Mesendoderm (in vitro differentiated cells): ENCODE measurements around the gene ZNF329.

Experiments
- DNase-seq: peaks from one replicate; pipeline ENCODE4 v3.0.0; 2013
- H2AK5ac ChIP-seq: 2 replicates; pipeline ENCODE4 v1.6.1; 2013; ENCODE audit warnings: low read length, inconsistent platforms
- H2BK120ac ChIP-seq: 2 replicates; pipeline ENCODE4 v1.6.1; 2013; ENCODE audit warnings: low read depth, mild to moderate bottlenecking, low read length, moderate library complexity, mixed read lengths
- H2BK15ac ChIP-seq: replicated peaks from 2 replicates; pipeline ENCODE4 v1.6.1; 2013; ENCODE audit warnings: low read depth, mild to moderate bottlenecking, moderate library complexity
- H2BK5ac ChIP-seq: 2 replicates; pipeline ENCODE4 v1.6.1; 2013; ENCODE audit warnings: low read length, inconsistent platforms
- H3K18ac ChIP-seq: 2 replicates; pipeline ENCODE4 v1.6.1; 2013; ENCODE audit warnings: mild to moderate bottlenecking, low read length, mixed read lengths
- H3K23ac ChIP-seq: one replicate; pipeline ENCODE4 v1.6.1; 2013; ENCODE audit warnings: low read length
- H3K27ac ChIP-seq: 2 replicates; pipeline ENCODE4 v1.5.1; 2013; ENCODE audit warnings: low read depth, mild to moderate bottlenecking, inconsistent platforms, low read length, moderate library complexity
- H3K27me3 ChIP-seq: 2 replicates; pipeline ENCODE4 v1.6.1; 2013; ENCODE audit warnings: low read length, control low read depth, mild to moderate bottlenecking, inconsistent platforms; ENCODE audit not compliant: insufficient read depth, poor library complexity
- H3K36me3 ChIP-seq: 2 replicates; pipeline ENCODE4 v1.6.1; 2013; ENCODE audit warnings: low read length, inconsistent platforms; ENCODE audit not compliant: control insufficient read depth, insufficient read depth
- H3K4ac ChIP-seq: one replicate; pipeline ENCODE4 v1.6.1; 2013; ENCODE audit warnings: low read depth, mild to moderate bottlenecking, low read length, moderate library complexity
- H3K4me1 ChIP-seq: 2 replicates; pipeline ENCODE4 v1.6.1; 2013; ENCODE audit warnings: low read depth, low read length, inconsistent platforms; ENCODE audit not compliant: control insufficient read depth
- H3K4me2 ChIP-seq: 2 replicates; pipeline ENCODE4 v1.6.1; 2013; ENCODE audit warnings: low read length
- H3K4me3 ChIP-seq: 2 replicates; pipeline ENCODE4 v1.5.1; 2013; ENCODE audit warnings: mild to moderate bottlenecking, low read length
- H3K56ac ChIP-seq: one replicate; pipeline ENCODE4 v1.6.1; 2013; ENCODE audit warnings: low read length
- H3K79me1 ChIP-seq: 2 replicates; pipeline ENCODE4 v1.6.1; 2013; ENCODE audit warnings: low read length, inconsistent platforms
- H3K79me2 ChIP-seq: 2 replicates; pipeline ENCODE4 v1.6.1; 2013; ENCODE audit warnings: mild to moderate bottlenecking, low read length; ENCODE audit not compliant: control insufficient read depth, insufficient read depth
- H3K9ac ChIP-seq: 2 replicates; pipeline ENCODE4 v1.6.1; 2013; ENCODE audit warnings: low read length, inconsistent platforms
- H4K5ac ChIP-seq: one replicate; pipeline ENCODE4 v1.6.1; 2013; ENCODE audit warnings: low read length
- H4K8ac ChIP-seq: one replicate; pipeline ENCODE4 v1.6.1; 2013; ENCODE audit warnings: low read depth, mild to moderate bottlenecking, control low read depth, low read length, moderate library complexity
- WGBS: extraction: QIAGEN DNeasy Blood & Tissue Kit; methylation state at CpG from one replicate; pipeline ENCODE4 v1.1.7; 2013; ENCODE audit warnings: low lambda C conversion rate, missing lambda C conversion rate; ENCODE audit not compliant: insufficient coverage; ENCODE audit errors: extremely low coverage; 5-methylcytosine and 5-hydroxymethylcytosine counted together

ZNF329 gene

GRCh38 chr19:58181902-58182576 is 31.4 kb upstream of the ZNF329 start:
- Histone ChIP-seq H3K79me2 (peaks cover 8% of the 10 kb centered on the region), H2BK15ac (no peak overlapping the region), H2BK120ac (no peak overlapping the region), H4K8ac (no peak overlapping the region), H3K23ac (no peak overlapping the region), H3K27ac (no peak overlapping the region), H4K5ac (no peak overlapping the region), H3K79me1 (peaks cover 17% of the 10 kb centered on the region), H2BK5ac (no peak overlapping the region), H3K36me3 (peaks cover 5% of the 10 kb centered on the region), H3K4me3 (peak overlapping the region; percentile 8), H3K18ac (no peak overlapping the region), H3K56ac (peak overlapping the region; percentile 28), H3K4ac (no peak overlapping the region), H2AK5ac (no peak overlapping the region), H3K27me3 (no peaks in the 10 kb centered on the region), H3K9ac (no peak overlapping the region), H3K4me2 (peak overlapping the region; percentile 1), H3K4me1 (no peaks in the 10 kb centered on the region)
- WGBS = no CpG with 5 or more reads among the region's 4 CpGs
- peak; percentile 73 for DNase-seq

GRCh38 chr19:58170860-58171259 is 20.3 kb upstream of the ZNF329 start:
- WGBS = no CpG with 5 or more reads among the region's 1 CpG
- H4K5ac ChIP-seq = no peak overlapping the region
- no peaks in the 10 kb centered on the region for H3K27me3 ChIP-seq
- no peak overlapping the region for H3K4me3 ChIP-seq
- no peak overlapping the region for H2BK5ac ChIP-seq
- no peak overlapping the region for H3K4me2 ChIP-seq
- H2BK120ac ChIP-seq = no peak overlapping the region
- H3K4ac ChIP-seq = no peak overlapping the region
- H3K79me2 ChIP-seq = no peaks in the 10 kb centered on the region
- no peaks in the 10 kb centered on the region for H3K36me3 ChIP-seq
- no peak overlapping the region for H3K18ac ChIP-seq
- H4K8ac ChIP-seq = no peak overlapping the region
- H3K23ac ChIP-seq = no peak overlapping the region
- no peaks in the 10 kb centered on the region for H3K79me1 ChIP-seq
- no peak overlapping the region for H2BK15ac ChIP-seq
- no peaks in the 10 kb centered on the region for H3K4me1 ChIP-seq
- no peak overlapping the region for H3K9ac ChIP-seq
- no peak overlapping the region for H3K27ac ChIP-seq
- DNase-seq = no peak
- no peak overlapping the region for H3K56ac ChIP-seq
- H2AK5ac ChIP-seq = no peak overlapping the region

- Histone ChIP-seq H2BK15ac (no peak overlapping the region), H3K27ac (no peak overlapping the region), H3K79me1 (no peaks in the 10 kb centered on the region), H3K4me3 (no peak overlapping the region), H2BK120ac (no peak overlapping the region), H3K56ac (no peak overlapping the region), H3K9ac (no peak overlapping the region), H3K36me3 (no peaks in the 10 kb centered on the region), H3K4me1 (no peaks in the 10 kb centered on the region), H4K5ac (no peak overlapping the region), H3K79me2 (no peaks in the 10 kb centered on the region), H2AK5ac (no peak overlapping the region), H3K4me2 (no peak overlapping the region), H3K27me3 (no peaks in the 10 kb centered on the region), H3K4ac (no peak overlapping the region), H2BK5ac (no peak overlapping the region), H3K23ac (no peak overlapping the region), H4K8ac (no peak overlapping the region), H3K18ac (no peak overlapping the region)
- no peak for DNase-seq
- no CpG with 5 or more reads among the region's 4 CpGs for WGBS
Measured at GRCh38 chr19:58166708-58167280, 16.2 kb upstream of the ZNF329 start.

- no peaks in the 10 kb centered on the region for H3K79me1 ChIP-seq
- H3K4me2 ChIP-seq = no peak overlapping the region
- H3K4me1 ChIP-seq = no peaks in the 10 kb centered on the region
- H2BK120ac ChIP-seq = no peak overlapping the region
- no peak overlapping the region for H2BK5ac ChIP-seq
- H3K4ac ChIP-seq = no peak overlapping the region
- DNase-seq = no peak
- H3K27me3 ChIP-seq = no peaks in the 10 kb centered on the region
- H4K8ac ChIP-seq = no peak overlapping the region
- H3K27ac ChIP-seq = no peak overlapping the region
- no peaks in the 10 kb centered on the region for H3K36me3 ChIP-seq
- H4K5ac ChIP-seq = no peak overlapping the region
- no CpG with 5 or more reads among the region's 1 CpG for WGBS
- H2AK5ac ChIP-seq = no peak overlapping the region
- no peak overlapping the region for H2BK15ac ChIP-seq
- H3K9ac ChIP-seq = no peak overlapping the region
- no peak overlapping the region for H3K18ac ChIP-seq
- no peak overlapping the region for H3K56ac ChIP-seq
- H3K23ac ChIP-seq = no peak overlapping the region
- no peak overlapping the region for H3K4me3 ChIP-seq
- H3K79me2 ChIP-seq = no peaks in the 10 kb centered on the region
Measured at GRCh38 chr19:58166268-58166667, 15.7 kb upstream of the ZNF329 start.

GRCh38 chr19:58157045-58157728 is 6.6 kb upstream of the ZNF329 start:
- no peak overlapping the region for H3K18ac ChIP-seq

More at GRCh38 chr19:58157045-58157728, 6.6 kb upstream of the ZNF329 start:
- Histone ChIP-seq H2AK5ac (no peak overlapping the region), H3K23ac (no peak overlapping the region), H3K27me3 (no peaks in the 10 kb centered on the region), H3K4ac (no peak overlapping the region), H2BK120ac (no peak overlapping the region), H3K36me3 (no peaks in the 10 kb centered on the region), H4K8ac (no peak overlapping the region), H2BK5ac (no peak overlapping the region), H2BK15ac (no peak overlapping the region), H3K4me3 (no peak overlapping the region), H3K27ac (no peak overlapping the region), H3K79me2 (no peaks in the 10 kb centered on the region), H4K5ac (no peak overlapping the region), H3K79me1 (no peaks in the 10 kb centered on the region), H3K4me1 (no peaks in the 10 kb centered on the region), H3K56ac (no peak overlapping the region), H3K4me2 (no peak overlapping the region), H3K9ac (no peak overlapping the region)
- no peak for DNase-seq
- no CpG with 5 or more reads among the region's 53 CpGs for WGBS
